Measurements from ENCODE around the gene MYBL2. TPM values are rescaled to one million over a fixed set of nuclear protein-coding genes. Genes with fewer than 3 reads are reported as not detected.

MYBL2 gene
- total RNA-seq, 8 experiments from 2014 or later: 1.1 to 47.3 (median 1.5) TPM; not detected in 1

Other genes starting within 250 kb of the MYBL2 start
- 100 to 1,000 TPM in 3 of 8 experiments, 10 to 100 TPM in 5; 34.4 to 179 (median 82.9) TPM for gene SRSF6, start 209.2 kb upstream of the MYBL2 start, total RNA-seq
- 10 to 100 TPM in 5 of 8 experiments, 1 to 10 TPM in 2, under 1 TPM in 1; 0.81 to 14.9 (median 12.2) TPM for gene L3MBTL1, start 159.4 kb upstream of the MYBL2 start, total RNA-seq
- gene SGK2, start 108.1 kb upstream of the MYBL2 start, total RNA-seq: 1 to 10 TPM in 3 of 8 experiments, under 1 TPM in 4, not detected in 1; 0.33 to 2.1 (median 0.98) TPM
- 10 to 100 TPM; 14.6 to 67.5 (median 56.7) TPM for gene IFT52, start 76.2 kb upstream of the MYBL2 start, total RNA-seq
- gene GTSF1L, start 59.9 kb downstream of the MYBL2 start, total RNA-seq: under 1 TPM in 2 of 8 experiments, not detected in 6; 0.43 to 0.52 TPM
- 10 to 100 TPM in 3 of 8 experiments, 1 to 10 TPM in 5; 4.9 to 27.0 (median 8.6) TPM for gene TOX2, start 247.7 kb downstream of the MYBL2 start, total RNA-seq

Data from motor neuron (in vitro differentiated cells).